ENCODE data around the gene PSMD12. TPM values are rescaled to one million over a fixed set of nuclear protein-coding genes. Genes with fewer than 3 reads are reported as not detected.

The PSMD12 gene
- 86.5 TPM for polyA plus RNA-seq (2013, experiment 1 of 2)
- 87.8 TPM for polyA plus RNA-seq (2013, experiment 2 of 2)

GRCh38 chr17:67366193-67367157 lies at the start of gene PSMD12:
TSS of gene PSMD12 (minus strand) at chr17:67366577. CDS start at chr17:67366519, 58 bp downstream.
- Histone ChIP-seq H3K27me3 (ENCODE audit: insufficient read depth, low read length, poor library complexity) (no peaks in the 10 kb centered on the region), H3K23ac (ENCODE audit: low read length) (peak within 1 kb of the TSS; percentile 48), H3K36me3 (ENCODE audit: control insufficient read depth, insufficient read depth, low read length) (no peaks in the 10 kb centered on the region), H2AK5ac (ENCODE audit: low read length) (peak within 1 kb of the TSS; percentile 4), H2BK5ac (ENCODE audit: low read length) (peak within 1 kb of the TSS; percentile 71), H3K79me1 (ENCODE audit: low read length) (no peaks in the 10 kb centered on the region), H4K5ac (ENCODE audit: low read length) (no peak within 1 kb of the TSS), H3K18ac (ENCODE audit: low read length) (peak within 1 kb of the TSS; percentile 71), H3K79me2 (ENCODE audit: control insufficient read depth, insufficient read depth, low read length) (peaks cover 47% of the 10 kb centered on the region), H3K4me1 (ENCODE audit: control insufficient read depth, low read depth, low read length) (no peaks in the 10 kb centered on the region), H2BK120ac (ENCODE audit: low read depth, low read length) (no peak within 1 kb of the TSS), H3K56ac (ENCODE audit: low read length) (peak within 1 kb of the TSS; percentile 99), H3K27ac (ENCODE audit: low read depth, low read length) (no peak within 1 kb of the TSS), H3K9ac (ENCODE audit: low read length) (peak within 1 kb of the TSS; percentile 82), H3K4me3 (ENCODE audit: low read length) (peak within 1 kb of the TSS; percentile 79), H2BK15ac (replicated peaks; ENCODE audit: low read depth) (no peak within 1 kb of the TSS), H3K4me2 (ENCODE audit: low read length) (peak within 1 kb of the TSS; percentile 76), H4K8ac (ENCODE audit: low read depth, low read length) (no peak within 1 kb of the TSS), H3K4ac (ENCODE audit: low read depth, low read length) (peak within 1 kb of the TSS; percentile 64)
- DNase-seq: peak; percentile 93
- no CpG with 5 or more reads among the region's 55 CpGs for WGBS (ENCODE audit: extremely low coverage, insufficient coverage, low lambda C conversion rate)

GRCh38 chr17:67415291-67415690 lies 48.9 kb upstream of the PSMD12 start:
- no peaks in the 10 kb centered on the region for H3K4me1 ChIP-seq (ENCODE audit: control insufficient read depth, low read depth, low read length)
- no peak overlapping the region for H3K56ac ChIP-seq (ENCODE audit: low read length)
- no peaks in the 10 kb centered on the region for H3K27me3 ChIP-seq (ENCODE audit: insufficient read depth, low read length, poor library complexity)
- no peak overlapping the region for H3K9ac ChIP-seq (ENCODE audit: low read length)
- no peak overlapping the region for H2AK5ac ChIP-seq (ENCODE audit: low read length)
- H3K18ac ChIP-seq (ENCODE audit: low read length): no peak overlapping the region
- no peak overlapping the region for H3K4ac ChIP-seq (ENCODE audit: low read depth, low read length)
- no peak overlapping the region for H4K8ac ChIP-seq (ENCODE audit: low read depth, low read length)
- no peak overlapping the region for H3K23ac ChIP-seq (ENCODE audit: low read length)
- H3K27ac ChIP-seq (ENCODE audit: low read depth, low read length): no peak overlapping the region
- H2BK5ac ChIP-seq (ENCODE audit: low read length): no peak overlapping the region
- peaks cover 14% of the 10 kb centered on the region for H3K79me2 ChIP-seq (ENCODE audit: control insufficient read depth, insufficient read depth, low read length)
- no peak for DNase-seq
- no peak overlapping the region for H2BK120ac ChIP-seq (ENCODE audit: low read depth, low read length)
- H3K36me3 ChIP-seq (ENCODE audit: control insufficient read depth, insufficient read depth, low read length): no peaks in the 10 kb centered on the region
- H3K4me3 ChIP-seq (ENCODE audit: low read length): no peak overlapping the region
- no peak overlapping the region for H3K4me2 ChIP-seq (ENCODE audit: low read length)
- no peak overlapping the region for H4K5ac ChIP-seq (ENCODE audit: low read length)
- H3K79me1 ChIP-seq (ENCODE audit: low read length): peaks cover 9% of the 10 kb centered on the region
- H2BK15ac ChIP-seq (replicated peaks; ENCODE audit: low read depth): no peak overlapping the region
- WGBS (ENCODE audit: extremely low coverage, insufficient coverage, low lambda C conversion rate): no CpG with 5 or more reads among the region's 7 CpGs

GRCh38 chr17:67414559-67414958 lies 48.2 kb upstream of the PSMD12 start:
- H3K4ac ChIP-seq (ENCODE audit: low read depth, low read length): no peak overlapping the region
- H3K9ac ChIP-seq (ENCODE audit: low read length): no peak overlapping the region
- no peak overlapping the region for H2BK5ac ChIP-seq (ENCODE audit: low read length)
- H3K27me3 ChIP-seq (ENCODE audit: insufficient read depth, low read length, poor library complexity): no peaks in the 10 kb centered on the region
- no peak overlapping the region for H2AK5ac ChIP-seq (ENCODE audit: low read length)
- H4K5ac ChIP-seq (ENCODE audit: low read length): no peak overlapping the region
- H3K36me3 ChIP-seq (ENCODE audit: control insufficient read depth, insufficient read depth, low read length): no peaks in the 10 kb centered on the region
- H3K4me1 ChIP-seq (ENCODE audit: control insufficient read depth, low read depth, low read length): no peaks in the 10 kb centered on the region
- H3K4me2 ChIP-seq (ENCODE audit: low read length): no peak overlapping the region
- WGBS (ENCODE audit: extremely low coverage, insufficient coverage, low lambda C conversion rate): no CpG with 5 or more reads among the region's 2 CpGs
- H2BK120ac ChIP-seq (ENCODE audit: low read depth, low read length): no peak overlapping the region
- H3K23ac ChIP-seq (ENCODE audit: low read length): no peak overlapping the region
- H3K18ac ChIP-seq (ENCODE audit: low read length): no peak overlapping the region
- no peak overlapping the region for H4K8ac ChIP-seq (ENCODE audit: low read depth, low read length)
- no peak overlapping the region for H3K27ac ChIP-seq (ENCODE audit: low read depth, low read length)
- H3K79me2 ChIP-seq (ENCODE audit: control insufficient read depth, insufficient read depth, low read length): peaks cover 15% of the 10 kb centered on the region
- no peak overlapping the region for H3K56ac ChIP-seq (ENCODE audit: low read length)
- DNase-seq: no peak
- H3K79me1 ChIP-seq (ENCODE audit: low read length): peaks cover 9% of the 10 kb centered on the region
- no peak overlapping the region for H2BK15ac ChIP-seq (replicated peaks; ENCODE audit: low read depth)
- no peak overlapping the region for H3K4me3 ChIP-seq (ENCODE audit: low read length)

- no peak overlapping the region for H2BK5ac ChIP-seq (ENCODE audit: low read length)
- no peak overlapping the region for H3K4me2 ChIP-seq (ENCODE audit: low read length)
- no peak overlapping the region for H3K27ac ChIP-seq (ENCODE audit: low read depth, low read length)
- no peak overlapping the region for H3K4ac ChIP-seq (ENCODE audit: low read depth, low read length)
- no peak overlapping the region for H4K5ac ChIP-seq (ENCODE audit: low read length)
- no peak overlapping the region for H2BK120ac ChIP-seq (ENCODE audit: low read depth, low read length)
- no peak overlapping the region for H2AK5ac ChIP-seq (ENCODE audit: low read length)
- no peak overlapping the region for H3K9ac ChIP-seq (ENCODE audit: low read length)
- no CpG with 5 or more reads among the region's 1 CpG for WGBS (ENCODE audit: extremely low coverage, insufficient coverage, low lambda C conversion rate)
- H3K27me3 ChIP-seq (ENCODE audit: insufficient read depth, low read length, poor library complexity): no peaks in the 10 kb centered on the region
- no peak overlapping the region for H4K8ac ChIP-seq (ENCODE audit: low read depth, low read length)
- H3K18ac ChIP-seq (ENCODE audit: low read length): no peak overlapping the region
- H3K23ac ChIP-seq (ENCODE audit: low read length): no peak overlapping the region
- no peaks in the 10 kb centered on the region for H3K4me1 ChIP-seq (ENCODE audit: control insufficient read depth, low read depth, low read length)
- peaks cover 13% of the 10 kb centered on the region for H3K79me2 ChIP-seq (ENCODE audit: control insufficient read depth, insufficient read depth, low read length)
- no peak overlapping the region for H3K56ac ChIP-seq (ENCODE audit: low read length)
- H3K79me1 ChIP-seq (ENCODE audit: low read length): peaks cover 7% of the 10 kb centered on the region
- H3K36me3 ChIP-seq (ENCODE audit: control insufficient read depth, insufficient read depth, low read length): no peaks in the 10 kb centered on the region
- no peak for DNase-seq
- no peak overlapping the region for H3K4me3 ChIP-seq (ENCODE audit: low read length)
- no peak overlapping the region for H2BK15ac ChIP-seq (replicated peaks; ENCODE audit: low read depth)
These were observed 47.8 kb upstream of the PSMD12 start for GRCh38 chr17:67414130-67414529.

- no peak overlapping the region for H2BK5ac ChIP-seq (ENCODE audit: low read length)
- H3K4me3 ChIP-seq (ENCODE audit: low read length): no peak overlapping the region
- no peak overlapping the region for H3K18ac ChIP-seq (ENCODE audit: low read length)
- peaks cover 13% of the 10 kb centered on the region for H3K79me2 ChIP-seq (ENCODE audit: control insufficient read depth, insufficient read depth, low read length)
- no peak overlapping the region for H3K27ac ChIP-seq (ENCODE audit: low read depth, low read length)
- no peak overlapping the region for H3K4me2 ChIP-seq (ENCODE audit: low read length)
- DNase-seq: no peak
- whole genome bisulfite sequencing (ENCODE audit: extremely low coverage, insufficient coverage, low lambda C conversion rate): no CpG with 5 or more reads among the region's 5 CpGs
- no peak overlapping the region for H4K5ac ChIP-seq (ENCODE audit: low read length)
- H2BK15ac ChIP-seq (replicated peaks; ENCODE audit: low read depth): no peak overlapping the region
- no peak overlapping the region for H3K9ac ChIP-seq (ENCODE audit: low read length)
- no peak overlapping the region for H3K4ac ChIP-seq (ENCODE audit: low read depth, low read length)
- H3K27me3 ChIP-seq (ENCODE audit: insufficient read depth, low read length, poor library complexity): no peaks in the 10 kb centered on the region
- H2AK5ac ChIP-seq (ENCODE audit: low read length): no peak overlapping the region
- H3K23ac ChIP-seq (ENCODE audit: low read length): no peak overlapping the region
- no peaks in the 10 kb centered on the region for H3K4me1 ChIP-seq (ENCODE audit: control insufficient read depth, low read depth, low read length)
- no peak overlapping the region for H4K8ac ChIP-seq (ENCODE audit: low read depth, low read length)
- H3K79me1 ChIP-seq (ENCODE audit: low read length): peaks cover 6% of the 10 kb centered on the region
- H2BK120ac ChIP-seq (ENCODE audit: low read depth, low read length): no peak overlapping the region
- H3K36me3 ChIP-seq (ENCODE audit: control insufficient read depth, insufficient read depth, low read length): no peaks in the 10 kb centered on the region
- H3K56ac ChIP-seq (ENCODE audit: low read length): no peak overlapping the region
These were observed 47.0 kb upstream of the PSMD12 start for GRCh38 chr17:67413388-67413787.

All from mesendoderm (in vitro differentiated cells).